Colonic mucosa (tissue), 4 donors: ENCODE measurements around the gene NPTXR. TPM values are rescaled to one million over a fixed set of nuclear protein-coding genes. Genes with fewer than 3 reads are reported as not detected.

Source experiments
- DNase-seq: peaks from one replicate; pipeline ENCODE4 v3.0.0-alpha.2; 2020
- H3K27ac ChIP-seq: fragments of 200-600 bp; one replicate; pipeline ENCODE4 v1.8.0; 2021
- H3K27me3 ChIP-seq: fragments of 200-600 bp; one replicate; pipeline ENCODE4 v1.8.0; 2021
- H3K36me3 ChIP-seq: fragments of 200-600 bp; one replicate; pipeline ENCODE4 v1.8.0; 2021
- H3K4me1 ChIP-seq: fragments of 200-600 bp; one replicate; pipeline ENCODE4 v1.8.0; 2021; ENCODE audit warnings: mild to moderate bottlenecking
- H3K4me3 ChIP-seq: fragments of 200-600 bp; one replicate; pipeline ENCODE4 v1.8.0; 2021
- H3K9ac ChIP-seq, 2 donors: one replicate each; pipeline ENCODE4 v1.7.0; 2013; ENCODE audit warnings: control low read depth in 2 of 2, low read depth in 2 of 2, low read length in 2 of 2
- H3K9me3 ChIP-seq: fragments of 200-600 bp; one replicate; pipeline ENCODE4 v1.8.0; 2021
- CTCF ChIP-seq: fragments of 200-600 bp; IDR thresholded peaks from one replicate; pipeline ENCODE4 v1.8.0; 2022; ENCODE audit warnings: antibody characterized with exemption, mild to moderate bottlenecking
- intact Hi-C: fragments of 100-400 bp; cut with DNase I; formaldehyde crosslinking; loops from one replicate; pipeline ENCODE4 v1.14.1; 2022
- total RNA-seq, 2 donors: library from RNA; stranded (reverse); fragmentation: NEBNext Ultra II Directional in 1 of 2; extraction: Animal tissue kit (Norgen Biotek cat#: 25700) in 1 of 2; gene quantifications; one replicate each; pipeline ENCODE4 v1.2.1, GENCODE V29; 2021
- donor health status: healthy.
- donor health status: DM: no; HTN: no; CAD: no.
- donor health status: DM: no; HTN: no; CAD: no.

The NPTXR gene
- total RNA-seq, 2 donors from 2014 or later: 0.82 to 2.0 TPM

- intact Hi-C loops: no loop called here
- H3K36me3 ChIP-seq: no peaks in the 10 kb centered on the region
- TF ChIP-seq CTCF: no peak
- H3K4me3 ChIP-seq: peak overlapping the region; percentile 87
- peaks cover 5% of the 10 kb centered on the region for H3K4me1 ChIP-seq
- H3K27ac ChIP-seq: no peak overlapping the region
- H3K9ac ChIP-seq: peak overlapping the region; percentile 60 to 73
- no peaks in the 10 kb centered on the region for H3K9me3 ChIP-seq
- no peaks in the 10 kb centered on the region for H3K27me3 ChIP-seq
- no peak for DNase-seq
These were observed 51.0 kb downstream of the NPTXR start for GRCh38 chr22:38792833-38793232.

GRCh38 chr22:38789606-38790005 is 54.2 kb downstream of the NPTXR start:
- no peak overlapping the region for H3K9ac ChIP-seq

GRCh38 chr22:38788846-38789245 is 55.0 kb downstream of the NPTXR start:
- intact Hi-C loops: no loop called here
- Histone ChIP-seq H3K4me3 (no peak overlapping the region), H3K36me3 (no peaks in the 10 kb centered on the region), H3K27me3 (no peaks in the 10 kb centered on the region), H3K4me1 (peaks cover 5% of the 10 kb centered on the region), H3K9ac (peak overlapping the region in 1 of 2 donors; percentile 21), H3K27ac (peak overlapping the region; percentile 10), H3K9me3 (no peaks in the 10 kb centered on the region)
- no peak for DNase-seq
- TF ChIP-seq CTCF: no peak

More at GRCh38 chr22:38789606-38790005, 54.2 kb downstream of the NPTXR start:
- no peak for TF ChIP-seq CTCF
- intact Hi-C loops: no loop called here
- Histone ChIP-seq H3K36me3 (no peaks in the 10 kb centered on the region), H3K27me3 (no peaks in the 10 kb centered on the region), H3K9me3 (no peaks in the 10 kb centered on the region), H3K27ac (no peak overlapping the region), H3K4me1 (peaks cover 5% of the 10 kb centered on the region), H3K4me3 (no peak overlapping the region)
- DNase-seq: no peak

- intact Hi-C loops: no loop called here
- no peak for TF ChIP-seq CTCF
- peak; percentile 26 for DNase-seq
- no peak overlapping the region for H3K4me3 ChIP-seq
- peak overlapping the region in 1 of 2 donors; percentile 21 for H3K9ac ChIP-seq
- peak overlapping the region; percentile 10 for H3K27ac ChIP-seq
- no peaks in the 10 kb centered on the region for H3K9me3 ChIP-seq
- H3K36me3 ChIP-seq: no peaks in the 10 kb centered on the region
- peaks cover 5% of the 10 kb centered on the region for H3K4me1 ChIP-seq
- H3K27me3 ChIP-seq: no peaks in the 10 kb centered on the region
These were observed 55.6 kb downstream of the NPTXR start for GRCh38 chr22:38788021-38788816.

GRCh38 chr22:38786631-38787030 is 57.2 kb downstream of the NPTXR start:
- no peaks in the 10 kb centered on the region for H3K36me3 ChIP-seq
- no peak for DNase-seq
- no peak overlapping the region for H3K9ac ChIP-seq
- H3K4me1 ChIP-seq: no peaks in the 10 kb centered on the region
- intact Hi-C loops: no loop called here
- H3K27me3 ChIP-seq: no peaks in the 10 kb centered on the region
- H3K9me3 ChIP-seq: no peaks in the 10 kb centered on the region
- H3K4me3 ChIP-seq: no peak overlapping the region
- TF ChIP-seq CTCF: no peak
- no peak overlapping the region for H3K27ac ChIP-seq
